Hematopoietic multipotent progenitor cell treated with erythropoietin and hydrocortisone succinate and interleukin-3 and kit ligand, for 15 days (in vitro differentiated cells): Measurements from ENCODE around the gene TRERF1.

Source experiments
- DNase-seq: peaks from one replicate; pipeline ENCODE4 v3.0.0-alpha.2; 2015; ENCODE audit warnings: low spot score

TRERF1 gene

GRCh38 chr6:42251500-42251899 lies 200.2 kb downstream of the TRERF1 start:
- DNase-seq, result no peak

DNA sequence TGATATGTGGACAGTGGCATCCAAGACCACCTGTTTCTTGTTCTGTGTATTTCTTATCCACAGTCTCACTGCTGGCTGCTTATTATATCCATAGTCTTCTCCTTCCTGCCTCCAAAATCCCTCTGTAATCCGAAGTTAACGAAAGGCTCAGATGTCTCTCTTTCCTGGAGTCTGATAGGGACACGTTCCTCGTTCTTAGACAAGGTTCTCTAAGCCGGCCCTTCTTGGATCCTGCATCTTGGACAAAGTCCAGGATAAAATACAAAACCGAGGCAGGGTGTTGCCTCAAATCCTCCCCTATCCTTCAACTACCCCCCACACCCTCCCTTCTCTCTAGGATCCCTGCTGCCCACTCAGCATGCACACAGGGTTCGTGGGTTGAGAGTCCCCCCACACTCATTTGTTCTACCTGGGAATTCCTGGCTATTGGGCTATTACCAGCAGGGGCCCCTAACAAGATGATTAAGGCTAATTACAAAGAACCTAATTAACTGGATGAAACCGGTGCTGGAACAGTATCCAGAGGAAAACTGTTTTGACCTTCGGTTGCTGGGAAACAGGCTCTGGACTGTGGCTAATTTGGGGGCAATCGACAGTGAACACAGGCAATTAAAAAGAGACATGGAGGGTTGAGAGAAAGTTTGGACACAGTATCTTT lies 201.3 kb downstream of the TRERF1 start:
- DNase-seq, result no peak

- DNase-seq, result no peak
Observed at GRCh38 chr6:42249279-42249678, 202.4 kb downstream of the TRERF1 start.

DNA sequence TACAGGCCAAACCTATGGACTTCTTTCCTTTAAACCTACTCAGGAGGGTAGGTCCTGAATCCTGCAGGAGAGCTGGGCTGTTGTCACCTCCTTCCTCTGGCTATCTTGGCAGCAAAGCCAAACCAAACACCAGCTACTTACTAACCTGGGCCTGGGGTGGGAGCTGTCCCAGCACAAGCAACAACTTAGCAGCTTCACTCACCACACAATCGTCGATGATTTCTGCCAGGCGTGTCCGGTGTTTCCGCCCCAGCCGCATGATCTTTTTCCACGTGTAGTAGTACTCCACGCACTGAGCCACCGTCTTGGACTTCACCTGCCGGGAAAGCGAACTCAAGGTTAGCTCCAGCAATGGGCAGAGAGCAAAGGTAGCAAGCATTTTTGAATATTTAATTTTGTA lies 208.7 kb downstream of the TRERF1 start:
- DNase-seq, result no peak

GRCh38 chr6:42241915-42242314 lies 209.8 kb downstream of the TRERF1 start:
- no peak for DNase-seq

GRCh38 chr6:42239736-42240375 lies 211.9 kb downstream of the TRERF1 start:
- no peak for DNase-seq

DNA sequence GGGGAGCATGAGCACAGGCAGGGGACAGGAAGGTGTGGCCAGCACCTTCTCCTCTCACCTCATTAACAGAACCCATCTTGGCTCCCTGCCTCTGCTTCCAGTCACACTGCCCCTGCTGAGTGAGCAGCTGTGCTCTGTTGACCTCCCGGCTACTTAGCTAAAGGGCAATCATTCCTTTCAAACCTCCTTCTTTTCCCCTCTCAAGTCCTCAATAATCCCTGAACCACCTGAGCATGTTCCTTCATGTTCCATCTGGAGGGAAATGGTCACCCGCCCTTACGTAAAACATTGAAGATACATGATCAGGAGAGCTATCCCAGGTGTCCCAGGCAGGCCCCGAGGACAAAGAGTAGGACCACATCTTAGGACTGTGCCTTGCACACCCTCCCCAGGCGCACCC lies 212.4 kb downstream of the TRERF1 start:
- no peak for DNase-seq

DNA sequence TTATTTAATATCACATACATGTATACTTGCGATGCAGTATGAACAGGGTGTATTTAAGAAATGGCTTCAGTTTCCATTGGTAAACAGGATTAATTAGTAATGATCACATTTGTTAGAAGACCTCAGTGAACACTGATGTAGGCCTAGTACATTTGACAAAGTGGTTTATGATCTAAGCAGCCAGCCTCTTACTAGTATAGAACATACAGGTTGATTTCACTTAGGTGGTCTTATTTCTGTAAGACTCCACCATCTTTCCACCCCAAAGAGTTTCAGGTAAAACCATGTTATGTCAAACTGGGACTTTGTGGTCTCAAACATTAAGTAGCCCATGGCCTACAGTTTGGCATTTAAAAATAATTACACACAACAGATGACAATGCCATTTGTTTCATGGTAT lies 213.9 kb downstream of the TRERF1 start:
- no peak for DNase-seq

- no peak for DNase-seq
Observed at GRCh38 chr6:42236682-42237473, 214.8 kb downstream of the TRERF1 start.

- no peak for DNase-seq
Observed at GRCh38 chr6:42236030-42236429, 215.7 kb downstream of the TRERF1 start.

GRCh38 chr6:42232035-42232434 lies 219.7 kb downstream of the TRERF1 start:
- no peak for DNase-seq

GRCh38 chr6:42230345-42231321 lies 221.1 kb downstream of the TRERF1 start:
- no peak for DNase-seq

DNA sequence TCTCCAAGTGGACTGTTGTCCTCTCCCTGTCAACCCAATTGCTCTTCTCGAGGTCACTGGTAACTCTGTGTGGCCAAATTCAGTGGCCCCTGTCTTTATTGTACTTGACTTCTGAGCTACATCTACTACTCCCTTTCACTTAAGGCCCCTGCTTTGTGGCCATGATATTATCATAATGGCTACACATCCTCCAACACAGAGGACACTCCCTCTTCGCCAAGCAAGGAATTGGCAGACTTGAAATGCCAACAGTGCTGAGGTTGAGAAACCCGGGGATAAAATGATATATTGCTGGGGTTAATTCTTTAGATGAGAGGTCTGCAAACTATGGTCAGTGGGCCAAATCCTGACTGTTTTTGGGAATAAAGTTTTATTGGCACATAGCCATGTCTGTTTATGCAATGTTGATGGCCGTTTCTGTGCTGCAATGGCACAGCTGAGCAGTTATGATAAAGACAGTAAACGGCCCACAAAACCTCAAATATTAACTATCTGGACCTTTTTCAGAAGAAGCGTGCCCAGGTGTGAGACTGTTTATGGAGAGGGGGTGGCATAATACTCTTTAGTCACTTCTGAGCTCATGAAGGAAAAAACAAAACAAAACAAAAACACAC lies 222.1 kb downstream of the TRERF1 start:
- DNase-seq, result peak; percentile 12

DNA sequence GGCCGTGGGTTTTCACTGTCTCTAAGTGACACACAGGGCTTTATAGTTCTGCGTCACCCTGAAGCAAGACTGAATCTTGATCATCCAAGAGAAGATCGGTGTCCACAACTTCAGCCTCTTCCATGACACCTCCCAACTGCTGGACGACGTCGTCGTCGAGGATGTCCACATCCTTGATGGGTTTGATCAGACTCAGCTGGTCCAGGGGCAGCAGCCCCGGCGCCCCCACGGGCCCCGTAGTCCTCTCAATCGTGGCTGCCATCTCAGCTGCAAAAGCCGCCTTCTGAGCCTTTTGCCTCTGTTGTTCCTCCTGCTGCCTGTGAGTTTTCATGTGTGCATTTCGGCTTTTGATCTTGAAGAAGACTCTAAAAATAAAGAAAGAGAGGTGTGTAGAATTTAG lies 223.4 kb downstream of the TRERF1 start:
- DNase-seq, result no peak

GRCh38 chr6:42227173-42227850 lies 224.4 kb downstream of the TRERF1 start:
- no peak for DNase-seq

DNA sequence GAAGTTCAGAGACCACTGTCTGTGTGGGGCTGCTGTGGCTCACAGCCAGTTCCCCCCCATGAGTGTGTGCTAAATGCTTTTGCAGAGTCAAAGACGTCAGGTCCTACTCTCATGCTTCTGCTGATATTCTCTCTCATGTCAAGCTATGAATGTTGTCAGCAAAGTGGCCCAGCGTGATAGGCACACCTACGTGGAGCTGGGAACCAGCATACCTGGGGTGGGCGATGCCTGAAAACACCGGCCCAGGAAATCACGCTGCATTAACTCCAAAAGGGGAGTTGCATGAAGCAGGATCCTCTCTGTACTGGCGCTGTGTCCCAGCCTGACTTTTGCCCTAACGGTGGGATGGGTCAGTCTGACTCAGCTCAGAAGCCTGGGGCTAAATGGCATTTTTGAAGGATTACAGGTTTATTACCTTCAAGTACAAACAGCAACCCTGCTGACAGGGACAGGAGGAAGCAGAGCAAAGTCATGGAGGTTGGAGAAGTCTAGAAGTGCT lies 225.0 kb downstream of the TRERF1 start:
- no peak for DNase-seq

GRCh38 chr6:42226161-42226611 lies 225.5 kb downstream of the TRERF1 start:
- DNase-seq, result no peak

GRCh38 chr6:42225419-42225818 lies 226.3 kb downstream of the TRERF1 start:
- no peak for DNase-seq

GRCh38 chr6:42225029-42225339 lies 226.7 kb downstream of the TRERF1 start:
- DNase-seq, result no peak

GRCh38 chr6:42224222-42225028 lies 227.3 kb downstream of the TRERF1 start:
- DNase-seq, result no peak
